ENCODE results near the gene WTIP. TPM values are rescaled to one million over a fixed set of nuclear protein-coding genes. Genes with fewer than 3 reads are reported as not detected.
A peak's percentile ranks its signal among the peaks of the same experiment; 100 is the strongest.

The WTIP gene
- total and polyA plus RNA-seq, 5 experiments from 2014 or later: 0.20 to 0.88 (median 0.29) TPM; not detected in 2

GRCh38 chr19:34500656-34501120 lies 19.1 kb downstream of the WTIP start:
- DNase-seq (peak in 1 of 10 donors; percentile 14), ATAC-seq (peak; percentile 13 to 34)
- POLR2A ChIA-PET: no interaction called here
- Mint-ChIP-seq H3K9me3 (no peaks in the 10 kb centered on the region), H3K27me3 (peaks cover 0 to 30% (median 15%) of the 10 kb centered on the region in 5 donors), H3K4me1 (peaks cover 2 to 12% (median 9%) of the 10 kb centered on the region in 4 donors), H3K27ac (no peak overlapping the region), H3K4me3 (peak overlapping the region in 4 of 10 donors; percentile 19 to 63 (median 56)), H3K36me3 (no peaks in the 10 kb centered on the region)

GRCh38 chr19:34501339-34502320 lies 20.1 kb downstream of the WTIP start:
- Mint-ChIP-seq H3K36me3 (no peaks in the 10 kb centered on the region), H3K4me1 (peaks cover 2 to 12% (median 9%) of the 10 kb centered on the region in 4 donors), H3K4me3 (peak overlapping the region in 8 of 10 donors; percentile 10 to 63 (median 52)), H3K9me3 (no peaks in the 10 kb centered on the region), H3K27me3 (peaks cover 0 to 30% (median 15%) of the 10 kb centered on the region in 5 donors), H3K27ac (no peak overlapping the region)
- POLR2A ChIA-PET: interaction anchor here (0.5 to 0.7 kb wide), 3 partner anchors 26 to 165 kb away, joined by 3 to 5 read pairs (median 3); no protein-coding TSS in a partner anchor
- peak; percentile 63 to 92 for ATAC-seq
- peak; percentile 63 to 88 (median 80) for DNase-seq

- no peaks in the 10 kb centered on the region for H3K36me3 Mint-ChIP-seq
- H3K27ac Mint-ChIP-seq: no peak overlapping the region
- H3K4me1 Mint-ChIP-seq: peaks cover 2 to 12% (median 9%) of the 10 kb centered on the region in 4 donors
- H3K4me3 Mint-ChIP-seq: no peak overlapping the region
- DNase-seq: peak in 1 of 10 donors; percentile 60
- POLR2A ChIA-PET: no interaction called here
- H3K9me3 Mint-ChIP-seq: no peaks in the 10 kb centered on the region
- no peak for ATAC-seq
- peaks cover 2 to 30% (median 15%) of the 10 kb centered on the region in 5 donors for H3K27me3 Mint-ChIP-seq
Measured at GRCh38 chr19:34502582-34503411, 21.2 kb downstream of the WTIP start.

GRCh38 chr19:34503531-34504272 lies 22.1 kb downstream of the WTIP start:
- POLR2A ChIA-PET: no interaction called here
- DNase-seq: peak in 1 of 10 donors; percentile 62
- Mint-ChIP-seq H3K4me3 (no peak overlapping the region), H3K9me3 (peaks cover 0 to under 1% (median 0%) of the 10 kb centered on the region in 9 donors), H3K36me3 (no peaks in the 10 kb centered on the region), H3K27ac (peak overlapping the region in 1 of 10 donors; percentile 20), H3K27me3 (peaks cover 2 to 32% (median 15%) of the 10 kb centered on the region in 5 donors), H3K4me1 (peaks cover 2 to 12% (median 9%) of the 10 kb centered on the region in 4 donors)
- no peak for ATAC-seq

- Mint-ChIP-seq H3K36me3 (no peaks in the 10 kb centered on the region), H3K27me3 (peaks cover 2 to 38% (median 19%) of the 10 kb centered on the region in 5 donors), H3K4me1 (peaks cover 2 to 12% (median 9%) of the 10 kb centered on the region in 4 donors), H3K9me3 (peaks cover 0 to 7% (median 0%) of the 10 kb centered on the region in 9 donors), H3K4me3 (no peak overlapping the region), H3K27ac (peak overlapping the region in 1 of 10 donors; percentile 20)
- ATAC-seq (no peak), DNase-seq (peak in 1 of 10 donors; percentile 45)
- POLR2A ChIA-PET: no interaction called here
Measured at GRCh38 chr19:34504273-34504808, 22.8 kb downstream of the WTIP start.

- H3K4me1 Mint-ChIP-seq: peaks cover 2 to 11% (median 9%) of the 10 kb centered on the region in 4 donors
- no peak overlapping the region for H3K4me3 Mint-ChIP-seq
- no peak for ATAC-seq
- H3K27ac Mint-ChIP-seq: no peak overlapping the region
- peak in 1 of 10 donors; percentile 55 for DNase-seq
- H3K27me3 Mint-ChIP-seq: peaks cover 2 to 40% (median 22%) of the 10 kb centered on the region in 5 donors
- POLR2A ChIA-PET: no interaction called here
- peaks cover 0 to 9% (median 0%) of the 10 kb centered on the region in 9 donors for H3K9me3 Mint-ChIP-seq
- H3K36me3 Mint-ChIP-seq: no peaks in the 10 kb centered on the region
Measured at GRCh38 chr19:34504809-34505291, 23.3 kb downstream of the WTIP start.

GRCh38 chr19:34505321-34506025 lies 23.9 kb downstream of the WTIP start:
- Mint-ChIP-seq H3K4me3 (no peak overlapping the region), H3K4me1 (peaks cover 2 to 11% (median 8%) of the 10 kb centered on the region in 4 donors), H3K9me3 (peaks cover 0 to 14% (median under 1%) of the 10 kb centered on the region in 9 donors), H3K27me3 (peaks cover 2 to 40% (median 22%) of the 10 kb centered on the region in 5 donors), H3K36me3 (peaks cover 0 to under 1% (median 0%) of the 10 kb centered on the region in 3 donors), H3K27ac (no peak overlapping the region)
- ATAC-seq (no peak), DNase-seq (peak in 1 of 10 donors; percentile 53)
- POLR2A ChIA-PET: no interaction called here

GRCh38 chr19:34506026-34506370 lies 24.4 kb downstream of the WTIP start:
- Mint-ChIP-seq H3K9me3 (peaks cover 0 to 19% (median 6%) of the 10 kb centered on the region in 9 donors), H3K27me3 (peaks cover 4 to 40% (median 26%) of the 10 kb centered on the region in 5 donors), H3K36me3 (peaks cover 0 to 6% (median 0%) of the 10 kb centered on the region in 3 donors), H3K4me3 (no peak overlapping the region), H3K4me1 (peaks cover 2 to 9% (median 7%) of the 10 kb centered on the region in 4 donors), H3K27ac (no peak overlapping the region)
- ATAC-seq (no peak), DNase-seq (no peak)
- POLR2A ChIA-PET: no interaction called here

GRCh38 chr19:34507414-34508067 lies 26.0 kb downstream of the WTIP start:
- H3K4me3 Mint-ChIP-seq: no peak overlapping the region
- H3K9me3 Mint-ChIP-seq: peaks cover 0 to 29% (median 10%) of the 10 kb centered on the region in 9 donors
- peaks cover 0 to 11% (median 0%) of the 10 kb centered on the region in 3 donors for H3K36me3 Mint-ChIP-seq
- ATAC-seq (no peak), DNase-seq (no peak)
- POLR2A ChIA-PET: no interaction called here
- H3K27me3 Mint-ChIP-seq: peaks cover 5 to 36% (median 24%) of the 10 kb centered on the region in 5 donors
- H3K27ac Mint-ChIP-seq: peak overlapping the region in 1 of 10 donors; percentile 44
- H3K4me1 Mint-ChIP-seq: no peaks in the 10 kb centered on the region

GRCh38 chr19:34508540-34508939 lies 27.0 kb downstream of the WTIP start:
- peaks cover 0 to 30% (median 10%) of the 10 kb centered on the region in 9 donors for H3K9me3 Mint-ChIP-seq
- no peak overlapping the region for H3K4me3 Mint-ChIP-seq

More at GRCh38 chr19:34508540-34508939, 27.0 kb downstream of the WTIP start:
- Mint-ChIP-seq H3K27ac (no peak overlapping the region), H3K27me3 (peaks cover 5 to 27% (median 15%) of the 10 kb centered on the region in 5 donors), H3K4me1 (no peaks in the 10 kb centered on the region), H3K36me3 (peaks cover 0 to 11% (median 0%) of the 10 kb centered on the region in 3 donors)
- POLR2A ChIA-PET: no interaction called here
- ATAC-seq: no peak
- DNase-seq: no peak
